Measurements from ENCODE around the gene MRGPRX2.

MRGPRX2 gene

DNA sequence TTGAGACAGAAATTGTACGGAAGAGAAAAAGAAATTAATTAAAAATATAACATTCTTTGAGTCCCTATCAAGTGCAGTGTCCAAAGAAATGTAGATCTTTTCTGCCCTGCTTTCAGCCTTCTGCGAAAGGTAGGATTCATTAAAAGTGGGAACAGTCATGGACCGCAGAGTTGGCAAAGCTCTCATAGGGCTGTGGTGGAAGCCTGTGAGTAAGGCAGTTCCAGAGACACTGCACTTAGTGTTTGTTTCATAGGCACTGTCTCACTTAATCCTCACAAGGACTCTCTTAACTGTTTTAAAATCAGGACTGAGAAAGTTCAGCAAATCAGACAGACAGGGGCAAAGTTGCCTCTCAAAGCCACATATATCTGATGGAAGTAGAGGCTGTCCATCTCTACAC lies 5.5 kb downstream of the MRGPRX2 start:
- no peaks in the 10 kb centered on the region for H3K27me3 ChIP-seq (replicated peaks)
- in situ Hi-C loops (cut with HindIII; ENCODE audit: low pct_ligation_motif_present, low sequenced_read_pairs): no loop called here
- H3K36me3 ChIP-seq (replicated peaks): no peaks in the 10 kb centered on the region
- H3K4me3 ChIP-seq (ENCODE audit: low read depth, low read length): no peak overlapping the region
- no peak overlapping the region for H3K27ac ChIP-seq
- no peak for DNase-seq
- TF ChIP-seq, protein P1, sequence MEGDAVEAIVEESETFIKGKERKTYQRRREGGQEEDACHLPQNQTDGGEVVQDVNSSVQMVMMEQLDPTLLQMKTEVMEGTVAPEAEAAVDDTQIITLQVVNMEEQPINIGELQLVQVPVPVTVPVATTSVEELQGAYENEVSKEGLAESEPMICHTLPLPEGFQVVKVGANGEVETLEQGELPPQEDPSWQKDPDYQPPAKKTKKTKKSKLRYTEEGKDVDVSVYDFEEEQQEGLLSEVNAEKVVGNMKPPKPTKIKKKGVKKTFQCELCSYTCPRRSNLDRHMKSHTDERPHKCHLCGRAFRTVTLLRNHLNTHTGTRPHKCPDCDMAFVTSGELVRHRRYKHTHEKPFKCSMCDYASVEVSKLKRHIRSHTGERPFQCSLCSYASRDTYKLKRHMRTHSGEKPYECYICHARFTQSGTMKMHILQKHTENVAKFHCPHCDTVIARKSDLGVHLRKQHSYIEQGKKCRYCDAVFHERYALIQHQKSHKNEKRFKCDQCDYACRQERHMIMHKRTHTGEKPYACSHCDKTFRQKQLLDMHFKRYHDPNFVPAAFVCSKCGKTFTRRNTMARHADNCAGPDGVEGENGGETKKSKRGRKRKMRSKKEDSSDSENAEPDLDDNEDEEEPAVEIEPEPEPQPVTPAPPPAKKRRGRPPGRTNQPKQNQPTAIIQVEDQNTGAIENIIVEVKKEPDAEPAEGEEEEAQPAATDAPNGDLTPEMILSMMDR (IDR thresholded peaks at IDR 0.05; ENCODE audit: low read depth, low read length, missing control alignments): no peak

DNA sequence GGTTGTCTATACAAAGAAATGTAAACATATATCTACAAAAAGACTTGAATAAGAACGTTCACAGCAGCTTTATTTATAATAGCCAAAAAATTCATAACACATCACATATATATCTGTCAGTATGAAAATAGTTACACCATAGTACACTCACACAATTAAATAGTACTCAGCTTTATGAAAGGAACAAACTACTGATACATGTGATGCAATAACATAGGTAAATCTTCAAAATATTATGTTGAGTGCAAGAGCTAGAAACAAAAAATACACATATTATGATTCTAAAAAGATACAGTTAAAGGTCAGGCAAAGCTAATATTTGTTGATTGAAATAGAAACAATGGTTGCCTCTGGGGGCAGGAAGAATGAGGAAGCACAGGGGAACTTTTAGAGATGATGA lies 6.6 kb downstream of the MRGPRX2 start:
- TF ChIP-seq, protein P1 (IDR thresholded peaks at IDR 0.05; ENCODE audit: low read depth, low read length, missing control alignments): no peak
- Histone ChIP-seq H3K36me3 (replicated peaks) (no peaks in the 10 kb centered on the region), H3K27me3 (replicated peaks) (no peaks in the 10 kb centered on the region), H3K4me3 (ENCODE audit: low read depth, low read length) (no peak overlapping the region), H3K27ac (no peak overlapping the region)
- no peak for DNase-seq
- in situ Hi-C loops (cut with HindIII; ENCODE audit: low pct_ligation_motif_present, low sequenced_read_pairs): no loop called here

DNA sequence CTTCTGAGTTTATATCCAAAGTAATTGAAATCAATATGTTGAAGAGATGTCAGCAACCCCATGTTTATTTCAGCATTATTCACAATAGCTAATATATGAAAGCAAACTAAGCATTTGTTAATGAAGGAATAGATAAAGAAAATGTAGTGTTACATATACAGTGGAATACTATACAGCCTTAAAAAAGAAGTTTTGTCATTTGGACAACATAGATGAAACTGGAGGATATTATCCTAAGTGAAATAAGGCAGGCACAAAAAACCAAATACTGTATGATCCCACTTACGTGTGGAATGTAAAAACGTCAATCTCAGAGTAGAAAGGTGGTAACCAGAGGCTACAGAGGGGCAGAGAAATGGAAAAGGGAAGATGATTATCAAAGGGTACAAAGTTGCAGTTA lies 10.2 kb downstream of the MRGPRX2 start:
- no peak for DNase-seq
- H3K4me3 ChIP-seq (ENCODE audit: low read depth, low read length): no peak overlapping the region
- in situ Hi-C loops (cut with HindIII; ENCODE audit: low pct_ligation_motif_present, low sequenced_read_pairs): no loop called here
- H3K27ac ChIP-seq: no peak overlapping the region
- H3K27me3 ChIP-seq (replicated peaks): no peaks in the 10 kb centered on the region
- TF ChIP-seq, protein P1 (IDR thresholded peaks at IDR 0.05; ENCODE audit: low read depth, low read length, missing control alignments): no peak
- H3K36me3 ChIP-seq (replicated peaks): no peaks in the 10 kb centered on the region

DNA sequence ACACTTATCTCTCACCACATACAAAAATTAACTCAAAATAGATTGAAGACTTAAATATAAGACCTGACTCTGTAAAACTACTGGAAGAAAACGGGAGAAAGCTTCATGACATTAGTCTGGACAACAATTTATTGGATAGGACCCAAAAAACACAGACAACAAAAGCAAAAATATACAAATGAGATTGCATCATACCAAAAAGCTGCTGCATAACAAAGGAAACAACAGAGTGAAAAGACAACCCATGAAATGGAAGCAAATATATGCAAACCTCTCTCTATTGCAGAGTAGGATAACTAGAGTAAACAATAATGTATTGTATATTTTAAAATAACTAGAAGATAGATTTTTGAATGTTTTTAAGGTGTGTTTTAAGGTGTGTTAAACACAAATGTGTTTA lies 11.2 kb downstream of the MRGPRX2 start:
- H3K36me3 ChIP-seq (replicated peaks): no peaks in the 10 kb centered on the region
- H3K27ac ChIP-seq: no peak overlapping the region
- no peak overlapping the region for H3K4me3 ChIP-seq (ENCODE audit: low read depth, low read length)
- no peaks in the 10 kb centered on the region for H3K27me3 ChIP-seq (replicated peaks)
- in situ Hi-C loops (cut with HindIII; ENCODE audit: low pct_ligation_motif_present, low sequenced_read_pairs): no loop called here
- DNase-seq: no peak
- TF ChIP-seq, protein P1 (IDR thresholded peaks at IDR 0.05; ENCODE audit: low read depth, low read length, missing control alignments): no peak

DNA sequence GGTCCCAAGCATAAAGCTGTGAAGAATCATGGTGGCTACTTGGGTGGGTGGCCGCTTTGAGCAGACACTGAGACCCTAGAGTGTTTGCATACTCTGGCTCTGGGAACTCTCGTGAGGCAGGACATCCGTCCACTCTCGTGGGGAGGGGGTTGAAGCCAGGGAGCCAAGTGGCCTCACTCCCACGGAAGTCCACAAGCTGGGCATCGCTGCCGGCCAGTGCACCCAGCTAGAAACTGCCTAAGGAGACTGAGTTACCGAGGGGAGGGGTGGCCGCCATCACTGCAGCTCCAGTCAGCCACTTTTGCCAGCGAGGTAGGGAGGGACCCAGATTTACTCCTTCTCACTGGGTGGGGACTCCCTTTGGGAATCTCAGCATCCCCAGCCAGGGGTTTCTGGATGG lies 20.5 kb downstream of the MRGPRX2 start:
- TF ChIP-seq, protein P1 (IDR thresholded peaks at IDR 0.05; ENCODE audit: low read depth, low read length, missing control alignments): no peak
- in situ Hi-C loops (cut with HindIII; ENCODE audit: low pct_ligation_motif_present, low sequenced_read_pairs): no loop called here
- DNase-seq: no peak
- Histone ChIP-seq H3K27ac (no peak overlapping the region), H3K4me3 (ENCODE audit: low read depth, low read length) (no peak overlapping the region), H3K36me3 (replicated peaks) (no peaks in the 10 kb centered on the region), H3K27me3 (replicated peaks) (no peaks in the 10 kb centered on the region)

DNA sequence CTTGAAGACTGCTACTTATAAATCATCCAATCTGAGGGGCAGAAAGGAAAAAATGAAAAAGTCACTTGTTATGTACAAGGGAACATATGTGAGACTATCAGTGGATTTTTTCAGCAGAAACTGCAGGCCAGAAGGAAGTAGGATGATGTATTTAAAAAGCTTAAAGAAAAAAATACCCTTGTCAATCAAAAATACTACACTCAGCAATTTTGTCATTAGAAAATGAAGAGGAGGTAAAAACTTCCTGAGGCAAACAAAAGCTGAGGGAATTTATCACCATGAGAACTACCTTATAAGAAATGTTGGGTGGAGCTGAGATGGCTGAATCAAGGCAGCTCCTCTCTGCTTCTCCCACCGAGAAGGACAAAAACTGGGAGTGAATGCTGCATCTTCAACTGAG lies 21.1 kb downstream of the MRGPRX2 start:
- Histone ChIP-seq H3K27ac (no peak overlapping the region), H3K36me3 (replicated peaks) (no peaks in the 10 kb centered on the region), H3K4me3 (ENCODE audit: low read depth, low read length) (no peak overlapping the region), H3K27me3 (replicated peaks) (no peaks in the 10 kb centered on the region)
- TF ChIP-seq, protein P1 (IDR thresholded peaks at IDR 0.05; ENCODE audit: low read depth, low read length, missing control alignments): no peak
- in situ Hi-C loops (cut with HindIII; ENCODE audit: low pct_ligation_motif_present, low sequenced_read_pairs): no loop called here
- DNase-seq: no peak
